ENCODE results near the gene FLVCR1. TPM values are rescaled to one million over a fixed set of nuclear protein-coding genes. Genes with fewer than 3 reads are reported as not detected.

FLVCR1 gene
- total RNA-seq, 4 donors from 2014 or later = 1.9 to 9.1 (median 2.8) TPM

DNA sequence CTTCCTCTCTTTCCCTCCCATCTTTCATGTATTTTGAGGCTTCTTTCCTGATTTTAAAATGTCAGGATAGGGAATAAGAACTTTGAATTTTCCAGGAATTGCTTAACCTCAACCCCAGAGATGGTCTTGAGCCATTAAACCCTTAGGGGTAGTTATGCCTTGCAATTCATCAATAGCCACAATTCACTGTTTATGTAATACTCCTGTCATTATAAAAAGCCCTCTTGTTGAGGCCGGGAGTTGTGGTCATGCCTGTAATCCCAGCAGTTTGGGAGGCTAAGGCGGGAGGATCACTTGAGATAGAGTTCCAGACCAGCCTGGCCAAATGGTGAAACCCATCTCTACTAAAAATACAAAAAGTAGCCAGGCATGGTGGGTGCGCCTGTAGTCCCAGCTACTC is 35.1 kb upstream of the FLVCR1 start:
- no peak overlapping the region for H3K4me3 ChIP-seq (ENCODE audit: low read depth, poor library complexity, severe bottlenecking)
- TF ChIP-seq, protein P1, sequence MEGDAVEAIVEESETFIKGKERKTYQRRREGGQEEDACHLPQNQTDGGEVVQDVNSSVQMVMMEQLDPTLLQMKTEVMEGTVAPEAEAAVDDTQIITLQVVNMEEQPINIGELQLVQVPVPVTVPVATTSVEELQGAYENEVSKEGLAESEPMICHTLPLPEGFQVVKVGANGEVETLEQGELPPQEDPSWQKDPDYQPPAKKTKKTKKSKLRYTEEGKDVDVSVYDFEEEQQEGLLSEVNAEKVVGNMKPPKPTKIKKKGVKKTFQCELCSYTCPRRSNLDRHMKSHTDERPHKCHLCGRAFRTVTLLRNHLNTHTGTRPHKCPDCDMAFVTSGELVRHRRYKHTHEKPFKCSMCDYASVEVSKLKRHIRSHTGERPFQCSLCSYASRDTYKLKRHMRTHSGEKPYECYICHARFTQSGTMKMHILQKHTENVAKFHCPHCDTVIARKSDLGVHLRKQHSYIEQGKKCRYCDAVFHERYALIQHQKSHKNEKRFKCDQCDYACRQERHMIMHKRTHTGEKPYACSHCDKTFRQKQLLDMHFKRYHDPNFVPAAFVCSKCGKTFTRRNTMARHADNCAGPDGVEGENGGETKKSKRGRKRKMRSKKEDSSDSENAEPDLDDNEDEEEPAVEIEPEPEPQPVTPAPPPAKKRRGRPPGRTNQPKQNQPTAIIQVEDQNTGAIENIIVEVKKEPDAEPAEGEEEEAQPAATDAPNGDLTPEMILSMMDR (IDR thresholded peaks at IDR 0.05) = no peak
- no peak for TF ChIP-seq POLR2A (IDR thresholded peaks at IDR 0.05)
- 90 to 97% methylated on average over 3 of the region's 3 CpGs for WGBS, 2 donors
- intact Hi-C loops (cut with DNase I; ENCODE audit: low total_unique reads) = no loop called here
- no peak for DNase-seq (ENCODE audit: low spot score in 2 of 2)

DNA sequence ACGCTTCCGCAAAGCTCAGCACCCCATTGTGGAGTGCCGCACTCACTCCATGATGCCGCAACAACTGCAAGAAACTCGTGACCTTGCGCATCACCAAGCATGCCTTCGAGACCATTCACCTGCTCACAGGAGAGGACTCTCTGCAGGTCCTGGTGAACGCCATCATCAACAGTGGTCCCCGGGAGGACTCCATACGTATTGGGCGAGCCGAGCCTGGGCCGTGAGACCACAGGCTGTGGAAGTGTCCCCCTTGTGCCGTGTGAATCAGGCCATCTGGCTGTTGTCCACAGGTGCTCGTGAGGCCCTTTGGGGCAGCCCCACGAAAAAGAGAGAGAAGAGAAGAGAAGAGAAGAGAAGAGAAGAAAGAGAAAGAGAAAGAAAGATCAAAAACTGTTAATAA is 33.9 kb upstream of the FLVCR1 start:
- intact Hi-C loops (cut with DNase I; ENCODE audit: low total_unique reads) = no loop called here
- no peak for DNase-seq (ENCODE audit: low spot score in 2 of 2)
- WGBS, 2 donors = 98% methylated on average over 16 of the region's 16 CpGs
- no peak overlapping the region for H3K4me3 ChIP-seq (ENCODE audit: low read depth, poor library complexity, severe bottlenecking)
- no peak for TF ChIP-seq POLR2A (IDR thresholded peaks at IDR 0.05)
- TF ChIP-seq, protein P1 (IDR thresholded peaks at IDR 0.05) = no peak

DNA sequence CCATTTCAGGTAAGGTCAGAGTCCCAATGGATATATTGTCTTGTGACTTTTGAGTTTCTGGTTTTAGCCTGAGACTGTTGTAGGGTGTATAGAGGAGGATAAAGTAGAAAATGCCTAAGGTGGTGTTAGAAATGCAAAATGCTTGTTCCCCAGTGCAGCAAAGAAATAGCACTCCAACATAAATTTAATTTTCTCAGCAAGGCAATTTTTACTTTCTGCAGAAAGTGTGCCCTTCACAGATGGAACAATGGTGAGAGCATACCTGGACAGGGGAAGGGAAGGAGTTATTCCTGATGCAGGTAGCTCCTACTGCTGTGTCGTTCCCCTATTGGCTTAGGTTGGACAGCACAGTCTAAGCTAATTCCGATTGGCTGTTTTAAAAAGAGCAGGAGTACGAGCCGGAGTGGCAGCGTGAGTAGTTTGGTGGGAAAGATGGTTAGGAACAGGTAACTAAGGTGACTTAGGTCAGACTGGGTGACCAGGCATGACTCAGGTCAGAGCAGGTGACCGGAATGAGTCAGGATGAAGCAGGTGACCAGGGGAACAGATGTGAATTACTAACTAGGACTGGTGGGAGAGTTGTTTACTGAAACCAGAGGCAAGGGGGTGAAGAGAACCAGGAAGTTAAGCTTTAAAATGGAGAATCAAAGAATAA is 32.1 kb upstream of the FLVCR1 start:
- no peak overlapping the region for H3K4me3 ChIP-seq (ENCODE audit: low read depth, poor library complexity, severe bottlenecking)
- TF ChIP-seq POLR2A (IDR thresholded peaks at IDR 0.05) = no peak
- TF ChIP-seq, protein P1 (IDR thresholded peaks at IDR 0.05) = no peak
- WGBS, 2 donors = 96 to 99% methylated on average over 6 of the region's 6 CpGs
- intact Hi-C loops (cut with DNase I; ENCODE audit: low total_unique reads) = no loop called here
- no peak for DNase-seq (ENCODE audit: low spot score in 2 of 2)

DNA sequence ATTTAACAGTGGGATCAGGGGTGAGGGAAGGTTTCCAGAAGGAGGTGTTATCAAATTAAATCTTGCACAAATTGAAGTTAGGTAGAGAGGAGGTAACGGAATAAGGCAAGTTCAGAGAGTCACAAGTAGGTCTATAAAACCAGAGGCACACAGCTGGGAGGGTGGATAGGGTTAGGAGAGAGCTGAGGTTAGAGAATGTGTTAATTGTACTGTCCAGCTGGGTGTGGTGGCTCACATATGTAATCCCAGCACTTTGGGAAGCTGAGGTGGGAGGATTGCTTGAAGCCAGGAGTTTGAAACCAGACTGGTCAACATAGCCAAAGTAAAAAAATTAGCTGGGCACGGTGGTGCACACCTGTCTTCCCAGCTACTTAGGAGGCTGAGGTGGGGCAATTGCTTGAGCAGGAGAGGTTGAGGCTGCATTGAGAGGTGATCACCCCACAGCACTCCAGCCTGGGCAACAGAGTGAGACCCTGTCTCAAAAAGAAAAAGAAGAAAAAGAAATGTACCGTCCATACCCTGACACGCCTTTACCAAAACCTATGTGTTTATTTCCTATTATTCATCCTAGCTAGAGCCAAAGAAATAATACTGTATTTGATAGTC is 30.8 kb upstream of the FLVCR1 start:
- no peak overlapping the region for H3K4me3 ChIP-seq (ENCODE audit: low read depth, poor library complexity, severe bottlenecking)
- TF ChIP-seq, protein P1 (IDR thresholded peaks at IDR 0.05) = no peak
- no peak for TF ChIP-seq POLR2A (IDR thresholded peaks at IDR 0.05)
- no peak for DNase-seq (ENCODE audit: low spot score in 2 of 2)
- 95% methylated on average over 4 of the region's 4 CpGs for WGBS, 2 donors
- intact Hi-C loops (cut with DNase I; ENCODE audit: low total_unique reads) = no loop called here

DNA sequence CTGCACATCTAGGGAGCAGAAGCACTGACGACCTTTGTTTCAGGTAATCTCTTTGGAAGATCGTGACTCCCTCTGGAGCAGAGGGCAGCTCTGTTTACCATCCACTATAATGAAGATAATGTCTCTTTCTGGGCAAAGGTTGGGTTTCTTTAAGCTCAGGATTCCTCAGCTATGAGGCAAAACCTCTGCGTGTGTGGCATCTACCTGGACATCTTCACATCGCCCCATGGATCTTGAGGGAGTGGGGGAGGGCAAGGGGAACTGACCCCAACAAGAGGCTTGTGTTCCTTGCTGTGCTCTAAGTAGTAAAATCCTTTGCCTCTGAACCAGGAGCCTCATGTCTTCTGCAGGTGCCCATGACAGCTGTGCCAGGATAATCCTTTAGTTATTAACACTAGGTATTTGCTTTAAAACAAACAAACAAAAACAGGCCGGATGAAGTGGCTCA is 30.2 kb upstream of the FLVCR1 start:
- TF ChIP-seq, protein P1 (IDR thresholded peaks at IDR 0.05) = no peak
- TF ChIP-seq POLR2A (IDR thresholded peaks at IDR 0.05) = no peak
- intact Hi-C loops (cut with DNase I; ENCODE audit: low total_unique reads) = no loop called here
- no peak for DNase-seq (ENCODE audit: low spot score in 2 of 2)
- no peak overlapping the region for H3K4me3 ChIP-seq (ENCODE audit: low read depth, poor library complexity, severe bottlenecking)
- WGBS, 2 donors = 87 to 92% methylated on average over 5 of the region's 5 CpGs

Measured in lower leg skin (tissue), 4 donors.